ENCODE measurements around the gene EFNA5. TPM values are rescaled to one million over a fixed set of nuclear protein-coding genes. Genes with fewer than 3 reads are reported as not detected.

Gene EFNA5
- polyA plus RNA-seq, 4 donors, result 0.54 to 3.5 (median 1.7) TPM; not detected in 1

DNA sequence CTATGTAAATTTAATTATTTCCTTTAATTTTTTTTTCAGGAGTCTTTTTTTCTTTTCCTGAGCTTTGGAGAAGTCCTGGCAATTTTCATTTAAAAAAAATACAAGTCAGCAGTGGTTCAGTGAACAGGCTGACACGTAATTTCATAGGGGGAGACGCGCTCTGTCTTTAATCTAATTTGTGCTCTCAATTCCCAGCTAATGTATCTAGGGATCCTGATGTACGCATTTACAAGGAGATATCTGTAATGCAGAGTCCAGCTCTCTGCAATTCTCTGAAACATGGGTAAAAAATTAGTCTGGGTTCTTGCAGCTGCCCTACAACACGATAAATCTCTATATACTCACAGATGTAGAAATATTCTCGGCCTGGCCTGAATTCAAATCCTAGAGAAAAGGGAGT lies 243.9 kb downstream of the EFNA5 start:
- WGBS, 3 donors, result 92 to 96% (median 95%) methylated on average over 6 of the region's 6 CpGs

DNA sequence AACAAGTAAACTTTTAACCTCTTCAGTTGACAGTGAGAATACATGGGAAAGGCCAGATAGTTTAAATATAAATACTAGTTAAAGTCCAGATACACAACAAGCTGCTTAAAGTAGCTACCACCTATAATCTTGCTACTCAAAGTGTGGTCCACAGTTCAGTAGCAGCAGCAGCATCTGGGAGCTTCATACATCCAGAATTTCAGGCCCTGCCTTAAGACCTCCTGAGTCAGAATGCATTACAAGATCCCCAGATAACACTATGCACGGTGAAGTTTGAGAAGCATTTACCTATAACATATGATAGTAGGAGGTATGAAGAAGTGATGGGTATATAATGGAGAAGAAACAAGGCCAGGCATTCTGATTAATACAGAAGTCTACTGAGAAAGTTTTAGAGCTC lies 244.5 kb downstream of the EFNA5 start:
- no peaks in the 10 kb centered on the region for H3K36me3 ChIP-seq (ENCODE audit: control insufficient read depth in 3 of 3, insufficient read depth in 2 of 3, low read depth in 1 of 3, low read length in 3 of 3)
- H3K4me1 ChIP-seq (ENCODE audit: control insufficient read depth in 3 of 3, insufficient read depth in 2 of 3, low read depth in 1 of 3, low read length in 2 of 3), result no peaks in the 10 kb centered on the region
- 1 to 84% (median 83%) methylated on average over 1 of the region's 1 CpG for WGBS, 3 donors
- no peak overlapping the region for H3K27ac ChIP-seq (ENCODE audit: low read depth in 1 of 3, low read length in 2 of 3)
- H3K27me3 ChIP-seq (ENCODE audit: control insufficient read depth in 3 of 3, insufficient read depth in 3 of 3, low read length in 3 of 3), result no peaks in the 10 kb centered on the region
- no peaks in the 10 kb centered on the region for H3K9me3 ChIP-seq (ENCODE audit: control insufficient read depth in 2 of 2, insufficient read depth in 1 of 2, low read depth in 1 of 2, low read length in 1 of 2)
- H3K4me3 ChIP-seq (ENCODE audit: low read depth in 1 of 3, low read length in 3 of 3), result no peak overlapping the region
- FAIRE-seq, result no peak
- DNase-seq, result no peak

More for the DNA sequence above, 243.9 kb downstream of the EFNA5 start:
- Histone ChIP-seq H3K9me3 (ENCODE audit: control insufficient read depth in 2 of 2, insufficient read depth in 1 of 2, low read depth in 1 of 2, low read length in 1 of 2) (no peaks in the 10 kb centered on the region), H3K36me3 (ENCODE audit: control insufficient read depth in 3 of 3, insufficient read depth in 2 of 3, low read depth in 1 of 3, low read length in 3 of 3) (no peaks in the 10 kb centered on the region), H3K4me1 (ENCODE audit: control insufficient read depth in 3 of 3, insufficient read depth in 2 of 3, low read depth in 1 of 3, low read length in 2 of 3) (no peaks in the 10 kb centered on the region), H3K27me3 (ENCODE audit: control insufficient read depth in 3 of 3, insufficient read depth in 3 of 3, low read length in 3 of 3) (no peaks in the 10 kb centered on the region), H3K4me3 (ENCODE audit: low read depth in 1 of 3, low read length in 3 of 3) (no peak overlapping the region), H3K27ac (ENCODE audit: low read depth in 1 of 3, low read length in 2 of 3) (no peak overlapping the region)
- FAIRE-seq, result no peak
- DNase-seq, result no peak

DNA sequence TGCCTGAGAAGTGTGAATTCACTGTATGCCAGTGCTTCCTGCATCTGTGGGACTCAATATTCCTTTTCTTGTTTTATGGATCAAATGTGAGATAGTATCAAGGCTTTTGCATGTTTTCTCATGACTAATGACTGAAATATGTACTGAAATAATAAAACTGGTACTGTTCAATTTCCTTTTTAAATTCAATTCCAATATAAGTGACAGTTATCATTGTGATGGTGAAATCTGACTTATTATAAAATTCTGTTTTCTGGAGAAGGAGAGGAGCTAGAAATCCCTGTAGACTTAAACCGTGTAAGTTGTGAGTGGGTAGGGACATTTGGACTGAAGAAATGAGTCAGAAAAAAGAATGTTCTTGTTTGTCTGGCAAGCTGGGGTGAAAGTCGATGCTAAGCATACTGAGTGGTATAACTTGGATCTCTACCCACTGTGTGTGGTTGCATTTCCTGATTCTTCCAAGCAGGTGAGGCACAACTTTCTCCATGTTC lies 245.2 kb downstream of the EFNA5 start:
- WGBS, 3 donors, result 49 to 68% (median 61%) methylated on average over 2 of the region's 2 CpGs
- FAIRE-seq (no peak), DNase-seq (no peak)
- Histone ChIP-seq H3K4me3 (ENCODE audit: low read depth in 1 of 3, low read length in 3 of 3) (no peak overlapping the region), H3K27ac (ENCODE audit: low read depth in 1 of 3, low read length in 2 of 3) (no peak overlapping the region), H3K9me3 (ENCODE audit: control insufficient read depth in 2 of 2, insufficient read depth in 1 of 2, low read depth in 1 of 2, low read length in 1 of 2) (no peaks in the 10 kb centered on the region), H3K27me3 (ENCODE audit: control insufficient read depth in 3 of 3, insufficient read depth in 3 of 3, low read length in 3 of 3) (no peaks in the 10 kb centered on the region), H3K36me3 (ENCODE audit: control insufficient read depth in 3 of 3, insufficient read depth in 2 of 3, low read depth in 1 of 3, low read length in 3 of 3) (no peaks in the 10 kb centered on the region), H3K4me1 (ENCODE audit: control insufficient read depth in 3 of 3, insufficient read depth in 2 of 3, low read depth in 1 of 3, low read length in 2 of 3) (no peaks in the 10 kb centered on the region)

DNA sequence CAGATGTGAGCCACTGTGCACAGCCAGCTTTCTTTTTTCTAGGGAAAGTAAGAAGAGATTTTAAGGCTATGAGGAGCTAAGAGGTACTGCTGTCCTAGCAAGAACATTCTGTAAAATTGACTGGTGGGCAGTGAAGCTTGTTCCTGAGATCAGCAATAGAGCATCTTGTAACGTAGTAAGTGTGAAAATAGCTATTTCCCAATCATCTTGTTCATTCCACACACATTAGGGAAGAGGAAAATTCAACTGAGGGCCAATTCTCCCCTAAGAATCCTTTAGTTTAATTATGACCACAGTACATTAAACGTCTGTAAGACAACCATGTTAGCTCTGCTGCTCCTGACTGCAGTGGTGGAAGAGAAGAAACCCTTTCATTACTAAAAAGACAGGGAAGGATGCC lies 246.2 kb downstream of the EFNA5 start:
- no peak overlapping the region for H3K4me3 ChIP-seq (ENCODE audit: low read depth in 1 of 3, low read length in 3 of 3)
- no peaks in the 10 kb centered on the region for H3K9me3 ChIP-seq (ENCODE audit: control insufficient read depth in 2 of 2, insufficient read depth in 1 of 2, low read depth in 1 of 2, low read length in 1 of 2)
- WGBS, 3 donors, result 78 to 90% (median 83%) methylated on average over 2 of the region's 2 CpGs
- no peak overlapping the region for H3K27ac ChIP-seq (ENCODE audit: low read depth in 1 of 3, low read length in 2 of 3)
- H3K27me3 ChIP-seq (ENCODE audit: control insufficient read depth in 3 of 3, insufficient read depth in 3 of 3, low read length in 3 of 3), result no peaks in the 10 kb centered on the region
- H3K4me1 ChIP-seq (ENCODE audit: control insufficient read depth in 3 of 3, insufficient read depth in 2 of 3, low read depth in 1 of 3, low read length in 2 of 3), result no peaks in the 10 kb centered on the region
- H3K36me3 ChIP-seq (ENCODE audit: control insufficient read depth in 3 of 3, insufficient read depth in 2 of 3, low read depth in 1 of 3, low read length in 3 of 3), result no peaks in the 10 kb centered on the region
- DNase-seq, result no peak
- FAIRE-seq, result no peak

DNA sequence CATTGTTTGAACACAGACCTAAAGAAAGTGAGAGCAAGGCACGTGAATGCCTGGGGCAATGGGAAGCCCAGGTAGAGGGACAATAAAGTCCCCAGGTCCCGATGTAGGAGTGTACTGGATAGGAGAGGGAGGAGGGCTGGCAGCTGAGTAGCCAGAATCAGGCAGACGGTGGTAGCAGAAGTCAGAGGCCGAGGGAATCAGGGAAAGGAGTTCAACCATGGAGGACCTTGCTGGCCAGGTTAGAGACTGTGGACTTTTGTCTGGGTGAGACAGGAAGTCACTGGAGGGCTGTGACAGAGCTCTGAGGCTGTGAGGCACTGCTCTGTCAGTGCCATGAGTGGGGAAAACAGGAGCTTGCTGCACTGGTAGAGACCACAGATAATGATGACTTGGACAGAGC lies 248.2 kb downstream of the EFNA5 start:
- no peak for FAIRE-seq
- no peaks in the 10 kb centered on the region for H3K9me3 ChIP-seq (ENCODE audit: control insufficient read depth in 2 of 2, insufficient read depth in 1 of 2, low read depth in 1 of 2, low read length in 1 of 2)
- no peak overlapping the region for H3K4me3 ChIP-seq (ENCODE audit: low read depth in 1 of 3, low read length in 3 of 3)
- H3K4me1 ChIP-seq (ENCODE audit: control insufficient read depth in 3 of 3, insufficient read depth in 2 of 3, low read depth in 1 of 3, low read length in 2 of 3), result no peaks in the 10 kb centered on the region
- WGBS, 3 donors, result 49 to 77% (median 54%) methylated on average over 4 of the region's 4 CpGs
- H3K27me3 ChIP-seq (ENCODE audit: control insufficient read depth in 3 of 3, insufficient read depth in 3 of 3, low read length in 3 of 3), result no peaks in the 10 kb centered on the region
- DNase-seq, result peak in 1 of 2 donors; percentile 13
- no peak overlapping the region for H3K27ac ChIP-seq (ENCODE audit: low read depth in 1 of 3, low read length in 2 of 3)
- no peaks in the 10 kb centered on the region for H3K36me3 ChIP-seq (ENCODE audit: control insufficient read depth in 3 of 3, insufficient read depth in 2 of 3, low read depth in 1 of 3, low read length in 3 of 3)

DNA sequence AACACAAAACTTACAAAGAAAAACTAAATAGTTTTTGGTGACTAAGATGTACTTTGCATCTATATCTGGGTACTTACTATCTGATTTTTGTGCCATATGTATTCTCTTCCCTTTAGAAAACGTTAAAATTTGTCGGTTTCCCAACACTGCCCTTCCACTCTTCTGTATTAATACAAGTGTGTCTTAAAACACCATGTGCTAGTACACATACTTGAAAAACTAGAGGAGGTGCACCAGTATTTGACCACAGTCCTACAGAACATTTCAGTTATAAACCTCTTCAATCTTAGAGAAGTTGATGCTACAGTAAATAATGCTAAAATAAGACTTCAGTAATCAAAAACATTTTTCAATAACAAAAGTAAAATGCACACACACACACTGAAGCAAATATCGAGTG lies 251.2 kb downstream of the EFNA5 start:
- H3K27me3 ChIP-seq (ENCODE audit: control insufficient read depth in 3 of 3, insufficient read depth in 3 of 3, low read length in 3 of 3), result no peaks in the 10 kb centered on the region
- WGBS, 3 donors, result 53 to 89% (median 83%) methylated on average over 3 of the region's 3 CpGs
- no peaks in the 10 kb centered on the region for H3K36me3 ChIP-seq (ENCODE audit: control insufficient read depth in 3 of 3, insufficient read depth in 2 of 3, low read depth in 1 of 3, low read length in 3 of 3)
- no peaks in the 10 kb centered on the region for H3K9me3 ChIP-seq (ENCODE audit: control insufficient read depth in 2 of 2, insufficient read depth in 1 of 2, low read depth in 1 of 2, low read length in 1 of 2)
- no peak overlapping the region for H3K27ac ChIP-seq (ENCODE audit: low read depth in 1 of 3, low read length in 2 of 3)
- FAIRE-seq (no peak), DNase-seq (no peak)
- no peaks in the 10 kb centered on the region for H3K4me1 ChIP-seq (ENCODE audit: control insufficient read depth in 3 of 3, insufficient read depth in 2 of 3, low read depth in 1 of 3, low read length in 2 of 3)
- H3K4me3 ChIP-seq (ENCODE audit: low read depth in 1 of 3, low read length in 3 of 3), result no peak overlapping the region

DNA sequence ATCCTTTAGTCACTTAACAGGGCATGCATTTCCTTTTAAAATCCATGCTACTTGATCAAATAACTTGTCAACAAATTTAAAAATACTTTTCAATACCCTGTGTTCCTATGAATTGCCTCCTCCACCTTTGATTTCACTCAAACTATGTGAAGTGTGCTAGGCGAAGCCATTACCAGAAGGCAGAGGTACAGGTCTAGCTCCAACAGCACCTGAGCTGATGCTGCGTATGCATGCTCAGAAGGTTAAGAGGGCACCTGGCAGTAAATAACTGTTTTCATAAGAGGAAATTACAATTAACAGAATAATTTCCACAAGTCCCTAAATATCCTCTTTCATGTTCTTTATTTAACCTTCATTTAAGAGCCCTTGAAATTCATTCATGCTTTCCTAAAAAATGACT lies 251.8 kb downstream of the EFNA5 start:
- H3K27me3 ChIP-seq (ENCODE audit: control insufficient read depth in 3 of 3, insufficient read depth in 3 of 3, low read length in 3 of 3), result no peaks in the 10 kb centered on the region
- no peaks in the 10 kb centered on the region for H3K9me3 ChIP-seq (ENCODE audit: control insufficient read depth in 2 of 2, insufficient read depth in 1 of 2, low read depth in 1 of 2, low read length in 1 of 2)
- FAIRE-seq, result no peak
- no peaks in the 10 kb centered on the region for H3K4me1 ChIP-seq (ENCODE audit: control insufficient read depth in 3 of 3, insufficient read depth in 2 of 3, low read depth in 1 of 3, low read length in 2 of 3)
- no peaks in the 10 kb centered on the region for H3K36me3 ChIP-seq (ENCODE audit: control insufficient read depth in 3 of 3, insufficient read depth in 2 of 3, low read depth in 1 of 3, low read length in 3 of 3)
- H3K4me3 ChIP-seq (ENCODE audit: low read depth in 1 of 3, low read length in 3 of 3), result no peak overlapping the region
- no peak overlapping the region for H3K27ac ChIP-seq (ENCODE audit: low read depth in 1 of 3, low read length in 2 of 3)
- no peak for DNase-seq
- WGBS, 3 donors, result 93 to 100% (median 94%) methylated on average over 2 of the region's 2 CpGs

DNA sequence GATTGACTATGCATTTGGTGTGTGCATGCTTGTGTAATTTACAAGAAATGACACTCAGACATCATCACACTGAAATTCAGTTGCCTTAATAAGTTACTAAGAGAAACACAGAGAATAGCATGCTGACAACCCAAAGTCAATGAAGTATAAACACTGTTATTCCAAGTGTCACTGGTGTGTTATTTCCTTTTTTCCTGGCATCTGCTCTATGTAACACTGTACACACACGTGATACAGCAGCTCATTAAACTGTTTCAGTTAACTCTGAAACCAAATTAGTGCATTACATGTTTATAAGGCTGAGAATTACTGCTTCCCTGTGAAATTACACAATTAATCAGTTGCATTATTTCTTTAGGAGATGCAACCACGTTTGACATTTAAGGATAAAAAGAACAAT lies 252.7 kb downstream of the EFNA5 start:
- H3K27ac ChIP-seq (ENCODE audit: low read depth in 1 of 3, low read length in 2 of 3), result no peak overlapping the region
- H3K4me1 ChIP-seq (ENCODE audit: control insufficient read depth in 3 of 3, insufficient read depth in 2 of 3, low read depth in 1 of 3, low read length in 2 of 3), result no peaks in the 10 kb centered on the region
- no peaks in the 10 kb centered on the region for H3K9me3 ChIP-seq (ENCODE audit: control insufficient read depth in 2 of 2, insufficient read depth in 1 of 2, low read depth in 1 of 2, low read length in 1 of 2)
- WGBS, 3 donors, result 40 to 49% (median 42%) methylated on average over 2 of the region's 2 CpGs
- H3K4me3 ChIP-seq (ENCODE audit: low read depth in 1 of 3, low read length in 3 of 3), result no peak overlapping the region
- H3K27me3 ChIP-seq (ENCODE audit: control insufficient read depth in 3 of 3, insufficient read depth in 3 of 3, low read length in 3 of 3), result no peaks in the 10 kb centered on the region
- H3K36me3 ChIP-seq (ENCODE audit: control insufficient read depth in 3 of 3, insufficient read depth in 2 of 3, low read depth in 1 of 3, low read length in 3 of 3), result no peaks in the 10 kb centered on the region
- FAIRE-seq (no peak), DNase-seq (no peak)

DNA sequence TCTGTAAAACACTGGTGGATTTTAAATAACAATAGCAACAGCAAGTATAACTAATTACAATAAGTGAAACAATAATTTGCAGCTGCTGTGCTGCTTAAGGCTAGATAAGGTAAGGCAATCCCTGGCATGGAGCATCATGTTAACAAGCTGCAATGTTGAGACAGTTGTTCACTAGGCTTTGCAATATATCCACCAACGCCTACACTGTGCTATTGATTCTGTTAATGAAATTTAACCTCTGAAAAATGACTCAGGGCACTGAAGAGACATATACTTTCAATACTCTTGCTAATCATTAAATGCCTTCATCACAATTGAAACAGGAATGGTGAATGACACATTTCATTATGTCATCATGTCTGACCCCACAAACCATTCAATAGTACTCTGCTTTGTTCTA lies 255.0 kb downstream of the EFNA5 start:
- no peak overlapping the region for H3K27ac ChIP-seq (ENCODE audit: low read depth in 1 of 3, low read length in 2 of 3)
- FAIRE-seq (no peak), DNase-seq (no peak)
- WGBS, 3 donors, result 55 to 80% (median 68%) methylated on average over 1 of the region's 1 CpG
- no peaks in the 10 kb centered on the region for H3K27me3 ChIP-seq (ENCODE audit: control insufficient read depth in 3 of 3, insufficient read depth in 3 of 3, low read length in 3 of 3)
- no peaks in the 10 kb centered on the region for H3K36me3 ChIP-seq (ENCODE audit: control insufficient read depth in 3 of 3, insufficient read depth in 2 of 3, low read depth in 1 of 3, low read length in 3 of 3)
- H3K4me3 ChIP-seq (ENCODE audit: low read depth in 1 of 3, low read length in 3 of 3), result no peak overlapping the region
- no peaks in the 10 kb centered on the region for H3K4me1 ChIP-seq (ENCODE audit: control insufficient read depth in 3 of 3, insufficient read depth in 2 of 3, low read depth in 1 of 3, low read length in 2 of 3)
- no peaks in the 10 kb centered on the region for H3K9me3 ChIP-seq (ENCODE audit: control insufficient read depth in 2 of 2, insufficient read depth in 1 of 2, low read depth in 1 of 2, low read length in 1 of 2)
